Measurements from ENCODE around the gene RALGAPA1.

DNA sequence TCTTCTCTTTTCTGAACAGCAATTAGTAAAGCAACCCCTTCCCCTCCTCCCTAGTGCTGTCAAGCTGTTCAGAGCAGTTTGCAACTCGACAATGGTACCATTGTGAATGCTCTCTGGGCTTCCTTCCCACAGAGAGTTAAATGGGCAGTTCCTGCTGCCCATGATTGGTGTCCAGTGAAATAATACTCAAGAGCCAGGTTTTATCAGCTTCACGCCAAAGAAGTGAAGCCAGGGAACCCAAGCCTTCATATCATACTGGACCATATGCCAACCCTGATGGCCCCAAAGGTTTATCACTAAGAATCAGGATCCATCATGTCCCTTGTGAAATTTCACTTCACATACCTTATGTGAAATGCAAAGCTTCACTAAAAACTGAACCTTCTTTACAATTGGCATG is 250.4 kb downstream of the RALGAPA1 start:
- TF ChIP-seq, protein P1, sequence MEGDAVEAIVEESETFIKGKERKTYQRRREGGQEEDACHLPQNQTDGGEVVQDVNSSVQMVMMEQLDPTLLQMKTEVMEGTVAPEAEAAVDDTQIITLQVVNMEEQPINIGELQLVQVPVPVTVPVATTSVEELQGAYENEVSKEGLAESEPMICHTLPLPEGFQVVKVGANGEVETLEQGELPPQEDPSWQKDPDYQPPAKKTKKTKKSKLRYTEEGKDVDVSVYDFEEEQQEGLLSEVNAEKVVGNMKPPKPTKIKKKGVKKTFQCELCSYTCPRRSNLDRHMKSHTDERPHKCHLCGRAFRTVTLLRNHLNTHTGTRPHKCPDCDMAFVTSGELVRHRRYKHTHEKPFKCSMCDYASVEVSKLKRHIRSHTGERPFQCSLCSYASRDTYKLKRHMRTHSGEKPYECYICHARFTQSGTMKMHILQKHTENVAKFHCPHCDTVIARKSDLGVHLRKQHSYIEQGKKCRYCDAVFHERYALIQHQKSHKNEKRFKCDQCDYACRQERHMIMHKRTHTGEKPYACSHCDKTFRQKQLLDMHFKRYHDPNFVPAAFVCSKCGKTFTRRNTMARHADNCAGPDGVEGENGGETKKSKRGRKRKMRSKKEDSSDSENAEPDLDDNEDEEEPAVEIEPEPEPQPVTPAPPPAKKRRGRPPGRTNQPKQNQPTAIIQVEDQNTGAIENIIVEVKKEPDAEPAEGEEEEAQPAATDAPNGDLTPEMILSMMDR (IDR thresholded peaks at IDR 0.05) = no peak
- TF ChIP-seq POLR2AphosphoS5 (IDR thresholded peaks at IDR 0.05) (no peak), POLR2A (IDR thresholded peaks at IDR 0.05) (no peak), EP300 (IDR thresholded peaks at IDR 0.05) (no peak)

All from suprapubic skin (tissue), 4 donors.